Measurements from ENCODE around the gene GKN1.

The GKN1 gene

DNA sequence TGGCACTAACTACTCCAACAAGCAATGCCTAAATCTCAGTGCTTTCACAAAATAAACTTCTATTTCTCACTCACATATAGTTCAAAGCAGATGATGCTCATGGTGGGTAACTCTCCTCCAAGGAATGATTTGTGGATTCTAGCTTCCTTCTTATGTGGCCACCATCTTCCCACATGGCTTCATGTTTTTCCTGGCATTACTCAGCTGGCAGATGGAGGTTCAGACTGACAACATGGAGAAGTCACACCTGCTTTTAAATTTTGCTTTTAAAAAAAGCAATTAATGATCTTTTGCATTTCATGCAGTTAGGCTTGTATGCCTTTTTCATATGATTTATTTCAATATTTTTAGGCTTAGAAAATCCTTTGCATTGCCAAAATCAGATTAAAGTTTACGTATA is 15.4 kb upstream of the GKN1 start:
- DNase-seq (ENCODE audit: low spot score) = no peak

DNA sequence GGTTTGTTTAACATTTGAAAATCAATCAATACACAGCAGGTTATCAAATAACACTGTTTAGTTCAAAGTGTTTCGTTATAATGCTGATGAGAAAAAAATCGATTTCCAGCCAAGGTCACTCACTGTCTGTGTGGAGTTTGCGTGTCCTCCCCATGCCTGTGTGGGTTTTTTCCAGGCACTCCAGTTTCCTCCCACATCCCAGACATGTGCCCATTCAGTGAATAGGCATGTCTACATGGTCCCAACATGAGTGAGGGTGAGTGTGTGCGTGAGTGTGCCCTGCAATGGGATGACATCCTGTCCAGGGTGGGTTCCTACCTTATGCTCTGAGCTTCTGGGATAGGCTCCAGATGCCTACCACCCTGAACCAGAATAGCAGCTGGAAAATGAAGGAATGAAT is 13.1 kb upstream of the GKN1 start:
- no peak for DNase-seq (ENCODE audit: low spot score)

GRCh38 chr2:68964282-68964681 is 10.2 kb upstream of the GKN1 start:
- no peak for DNase-seq (ENCODE audit: low spot score)

GRCh38 chr2:68968221-68968620 is 6.2 kb upstream of the GKN1 start:
- DNase-seq (ENCODE audit: low spot score) = no peak

DNA sequence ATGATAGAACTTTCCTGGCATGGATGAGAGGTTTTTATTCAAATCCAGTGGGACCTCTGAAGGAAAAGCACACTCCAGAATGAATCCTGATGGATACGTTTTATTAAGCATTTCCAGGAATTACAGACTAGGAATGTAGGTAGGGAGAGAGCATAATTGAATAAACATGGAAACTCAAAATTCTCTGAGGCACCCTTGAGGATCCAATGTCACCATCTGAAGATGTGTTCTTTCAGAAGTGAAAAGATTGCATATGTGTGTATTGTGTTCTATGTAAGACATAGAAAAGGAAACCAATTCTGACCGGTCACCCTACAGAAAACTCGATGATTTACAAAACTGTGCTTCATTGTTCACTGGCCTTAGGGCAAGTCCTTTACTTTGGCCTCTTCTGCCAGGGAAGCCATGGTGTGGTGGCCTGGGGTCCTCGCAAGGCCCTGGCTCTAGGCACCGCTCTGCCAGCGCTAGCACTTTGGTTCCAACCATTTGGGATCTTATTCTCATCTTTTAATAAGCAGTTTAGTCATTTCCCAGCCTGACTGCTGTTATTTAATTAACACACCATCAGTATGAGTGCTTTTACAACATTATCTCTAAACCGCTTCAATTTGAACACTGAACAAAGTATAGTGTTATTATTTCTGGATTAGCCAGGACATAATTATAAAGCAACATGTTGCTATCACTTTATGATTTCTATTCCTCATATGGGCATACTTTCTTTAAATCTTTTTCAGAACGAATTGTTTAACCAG is 4.5 kb upstream of the GKN1 start:
- no peak for DNase-seq (ENCODE audit: low spot score)

- no peak for DNase-seq (ENCODE audit: low spot score)
These were observed 3.7 kb upstream of the GKN1 start for GRCh38 chr2:68970566-68971265.

GRCh38 chr2:68971591-68972231 is 2.7 kb upstream of the GKN1 start:
- DNase-seq (ENCODE audit: low spot score) = no peak

- DNase-seq (ENCODE audit: low spot score) = peak; percentile 54
These were observed 670 bp downstream of the GKN1 start for GRCh38 chr2:68974946-68975665.

DNA sequence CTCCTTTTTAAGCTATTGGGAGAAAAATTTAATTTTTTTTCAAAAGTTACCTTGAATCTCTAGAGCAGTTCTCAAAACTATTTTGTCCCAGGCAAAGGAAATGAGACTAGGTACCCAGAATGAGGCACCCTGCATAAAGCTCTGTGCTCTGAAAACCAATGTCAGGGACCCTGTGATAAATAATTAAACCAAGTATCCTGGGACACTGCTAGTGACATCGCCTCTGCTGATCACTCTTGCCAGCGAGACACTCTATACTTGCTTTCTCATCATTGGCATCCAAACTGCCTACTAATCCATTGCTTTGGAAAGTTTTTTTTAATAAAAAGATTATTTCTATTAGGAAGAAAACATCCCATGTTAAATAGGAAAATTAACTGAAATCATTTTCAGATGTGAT is 1.4 kb downstream of the GKN1 start:
- DNase-seq (ENCODE audit: low spot score) = no peak

- no peak for DNase-seq (ENCODE audit: low spot score)
These were observed 3.0 kb downstream of the GKN1 start for GRCh38 chr2:68977453-68977852.

DNA sequence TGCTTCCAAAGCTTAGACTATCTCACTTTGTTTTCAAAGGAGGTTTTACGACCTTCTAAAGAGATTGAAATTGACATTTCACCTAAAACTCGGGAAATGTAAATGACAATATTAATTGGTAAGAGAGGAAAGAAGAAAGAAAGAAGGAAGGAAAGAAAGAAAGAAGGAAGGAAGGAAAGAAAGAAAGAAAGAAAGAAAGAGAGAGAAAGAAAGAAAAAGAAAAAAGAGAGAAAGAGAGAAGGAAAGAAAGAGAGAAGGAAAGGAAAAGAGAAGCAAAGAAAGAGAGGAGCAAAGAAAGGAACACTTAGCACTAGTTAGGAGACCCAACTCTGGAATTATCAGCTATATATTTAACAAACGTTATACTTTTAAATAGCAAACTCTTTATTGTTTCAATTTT is 3.7 kb downstream of the GKN1 start:
- no peak for DNase-seq (ENCODE audit: low spot score)

DNA sequence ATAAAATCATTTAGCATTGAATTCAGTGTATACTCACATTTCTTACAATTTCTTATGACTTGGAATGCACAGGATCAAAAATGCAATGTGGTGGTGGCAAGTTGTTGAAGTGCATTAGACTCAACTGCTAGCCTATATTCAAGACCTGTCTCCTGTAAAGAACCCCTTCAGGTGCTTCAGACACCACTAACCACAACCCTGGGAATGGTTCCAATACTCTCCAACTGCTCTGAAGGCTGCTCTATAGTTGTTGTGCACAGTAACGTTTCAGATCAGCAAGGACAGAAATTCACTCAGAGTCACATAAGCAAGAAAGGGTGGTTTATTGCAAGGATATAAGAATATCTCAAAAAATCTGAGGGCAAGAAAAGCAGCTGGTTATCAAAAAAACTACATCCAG is 6.5 kb downstream of the GKN1 start:
- DNase-seq (ENCODE audit: low spot score) = no peak

DNA sequence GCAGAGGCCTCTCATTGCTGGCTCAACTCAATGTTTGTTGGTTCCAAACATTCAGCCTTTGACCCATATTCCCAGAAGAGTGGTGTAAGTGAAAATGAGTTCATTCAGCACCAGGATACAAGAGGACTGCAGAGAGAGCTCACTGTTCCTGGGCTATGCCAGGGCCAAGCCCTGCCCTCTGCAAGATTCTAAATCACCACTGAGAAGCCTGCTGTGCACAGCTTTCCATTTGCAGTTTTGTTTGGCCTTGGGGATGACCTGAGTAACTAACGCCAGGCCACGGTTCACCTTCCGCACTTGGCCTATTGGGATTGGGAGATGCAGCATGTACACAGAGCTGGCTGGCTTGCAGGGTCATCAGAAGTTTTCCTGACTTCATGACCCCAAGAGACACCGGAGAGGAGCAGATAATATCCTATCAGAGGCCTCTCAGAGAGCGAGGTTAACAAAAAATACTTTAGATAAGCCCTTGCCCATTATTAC is 12.6 kb downstream of the GKN1 start:
- peak; percentile 13 for DNase-seq (ENCODE audit: low spot score)

GRCh38 chr2:68989035-68989434 is 14.6 kb downstream of the GKN1 start:
- no peak for DNase-seq (ENCODE audit: low spot score)

- no peak for DNase-seq (ENCODE audit: low spot score)
These were observed 17.9 kb downstream of the GKN1 start for GRCh38 chr2:68992341-68992740.

- no peak for DNase-seq (ENCODE audit: low spot score)
These were observed 18.5 kb downstream of the GKN1 start for GRCh38 chr2:68992933-68993332.

DNA sequence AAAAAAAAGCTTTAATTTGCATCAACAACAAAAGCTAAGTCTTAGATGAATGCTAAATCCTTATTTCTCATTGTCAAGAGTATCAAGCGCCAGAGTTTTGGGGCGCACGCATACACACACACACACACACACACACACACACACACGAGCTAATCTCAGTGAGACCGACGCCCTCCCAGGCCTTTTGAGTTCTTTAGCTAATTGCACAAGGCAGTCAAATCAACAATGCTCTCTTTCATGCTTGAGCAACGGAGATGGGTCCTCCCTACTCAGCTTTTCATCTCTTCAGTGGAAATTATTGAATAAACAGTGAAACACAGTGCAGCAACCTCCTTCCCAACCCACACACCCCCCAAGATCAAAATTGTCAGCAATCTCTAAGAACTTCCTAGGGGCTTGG is 19.2 kb downstream of the GKN1 start:
- no peak for DNase-seq (ENCODE audit: low spot score)

DNA sequence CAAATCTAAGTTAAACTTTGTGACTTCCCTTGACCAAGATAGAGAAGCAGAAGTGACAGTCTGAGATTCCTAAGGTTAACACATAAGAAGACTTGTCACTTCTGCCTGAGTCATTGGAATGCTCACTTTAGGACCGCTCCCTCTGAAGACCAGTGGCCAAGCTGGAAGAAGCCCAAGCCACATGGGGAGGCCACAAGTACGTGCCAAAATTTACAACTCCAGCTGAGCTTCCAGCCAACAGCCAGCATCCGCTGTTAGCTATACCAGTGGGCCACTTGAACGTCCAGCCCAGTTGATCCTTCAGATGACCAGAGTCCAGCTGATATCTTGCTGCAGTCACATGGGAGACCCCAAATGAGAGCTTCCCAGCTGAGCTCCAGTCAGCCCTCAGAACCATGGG is 20.4 kb downstream of the GKN1 start:
- DNase-seq (ENCODE audit: low spot score) = no peak

GRCh38 chr2:68995916-68996315 is 21.5 kb downstream of the GKN1 start:
- DNase-seq (ENCODE audit: low spot score) = no peak

DNA sequence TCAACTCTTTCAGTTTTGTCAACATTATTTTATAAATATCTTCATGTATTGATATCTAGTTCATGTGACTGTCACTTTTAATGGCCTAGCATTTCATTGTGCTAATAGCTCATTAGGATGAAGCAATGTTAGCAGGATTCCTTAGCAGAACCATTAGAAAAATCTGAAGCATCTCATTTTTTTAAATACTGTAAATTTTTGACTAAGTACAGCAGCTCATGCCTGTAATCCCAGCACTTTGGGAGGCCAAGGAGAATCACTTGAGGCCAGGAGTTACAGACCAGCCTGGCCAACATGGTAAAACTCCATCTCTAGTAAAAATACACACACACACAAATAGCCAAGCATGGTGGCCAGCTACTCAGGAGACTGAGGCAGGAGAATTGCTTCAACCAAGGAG is 23.0 kb downstream of the GKN1 start:
- DNase-seq (ENCODE audit: low spot score) = no peak

DNA sequence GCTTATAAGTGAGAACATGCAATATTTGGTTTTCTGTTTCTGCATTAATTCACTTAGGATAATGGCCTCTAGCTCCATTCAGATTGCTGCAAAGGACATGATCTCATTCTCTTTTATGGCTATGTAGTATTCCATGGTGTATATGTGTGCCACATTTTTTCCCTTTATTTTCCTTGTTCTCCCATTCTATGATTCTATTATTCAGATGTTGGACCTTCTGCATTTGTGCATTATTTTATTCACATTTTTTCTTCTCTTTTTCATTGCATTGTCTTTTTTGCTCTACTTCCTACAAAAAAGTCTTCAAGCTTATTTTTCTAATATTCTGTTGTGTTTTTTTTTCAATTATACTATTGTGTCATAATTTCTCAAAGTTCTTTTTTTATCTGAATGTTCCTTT is 27.4 kb downstream of the GKN1 start:
- DNase-seq (ENCODE audit: low spot score) = no peak

- DNase-seq (ENCODE audit: low spot score) = no peak
These were observed 29.3 kb downstream of the GKN1 start for GRCh38 chr2:69003731-69004130.

DNA sequence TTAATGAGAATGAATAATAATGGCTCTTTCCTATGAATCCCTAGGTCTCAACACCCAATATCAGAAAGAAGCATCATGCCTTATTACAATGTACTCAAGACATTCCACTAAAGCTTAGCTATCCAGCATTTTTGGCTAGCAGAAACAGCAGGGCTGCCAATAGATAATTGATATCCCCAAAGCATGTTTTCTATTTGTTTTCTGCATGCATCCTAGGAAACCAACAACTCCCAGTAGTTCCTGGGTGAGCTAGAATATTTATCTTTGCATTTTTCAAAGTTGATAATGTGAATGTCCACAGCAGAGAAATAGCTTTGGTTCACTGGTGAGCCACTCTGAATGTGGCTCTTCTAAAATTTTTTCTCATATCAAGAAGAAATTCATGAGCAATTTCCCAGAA is 32.7 kb downstream of the GKN1 start:
- no peak for DNase-seq (ENCODE audit: low spot score)

Measured in cerebellar cortex (tissue), 1 donor.